ENCODE measurements around the gene RNASE8.

The RNASE8 gene

GRCh38 chr14:21053184-21054122 lies 4.2 kb upstream of the RNASE8 start:
- no peak for DNase-seq (ENCODE audit: low spot score)

DNA sequence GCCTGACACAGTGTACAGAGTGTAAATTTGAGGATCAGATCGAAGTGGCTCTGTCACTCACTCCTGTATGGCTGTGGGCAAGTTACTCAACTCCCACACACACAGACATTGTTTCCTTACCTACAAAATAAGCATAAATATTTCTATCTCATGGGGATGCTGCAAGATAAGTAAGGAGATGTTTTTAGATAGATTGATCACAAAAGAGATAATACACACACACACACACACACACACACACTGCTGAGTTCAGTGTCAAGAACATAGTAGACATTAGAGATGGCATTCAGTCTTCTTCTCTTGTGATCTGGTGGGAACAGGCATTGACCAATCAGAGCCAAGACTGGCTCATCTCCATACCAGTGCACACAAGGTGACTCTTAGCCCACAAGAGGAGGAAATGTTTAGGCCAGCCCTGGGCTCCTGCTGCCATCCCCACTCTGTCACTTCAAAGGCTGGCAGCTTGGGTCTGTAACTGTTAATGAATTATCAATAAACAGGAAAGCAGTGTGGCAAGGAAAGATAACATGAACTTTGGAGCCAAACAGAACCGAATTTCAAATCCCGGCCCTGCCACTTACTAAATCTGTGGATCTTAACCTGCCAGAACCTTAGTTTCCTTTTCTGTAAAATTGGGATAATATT lies 3.4 kb upstream of the RNASE8 start:
- peak; percentile 26 for DNase-seq (ENCODE audit: low spot score)

DNA sequence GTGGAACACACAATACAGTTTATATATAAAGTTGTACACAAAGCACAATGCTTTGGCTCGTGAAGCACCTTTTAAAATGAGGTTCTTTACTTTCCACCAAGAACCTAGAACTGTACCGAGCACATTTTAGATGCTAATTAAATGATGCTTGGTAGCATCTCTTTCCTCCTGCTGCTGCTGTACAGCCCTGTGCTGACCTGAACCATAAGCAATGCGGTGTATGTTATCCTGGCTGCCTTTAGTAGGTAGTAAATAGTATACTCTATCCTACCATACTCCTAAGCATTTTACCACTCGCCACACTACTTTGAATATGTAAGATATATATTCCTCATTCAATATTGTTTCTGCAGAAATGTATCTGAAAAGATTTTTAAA lies 2.9 kb upstream of the RNASE8 start:
- DNase-seq (ENCODE audit: low spot score): no peak

GRCh38 chr14:21055432-21056117 lies 2.0 kb upstream of the RNASE8 start:
- no peak for DNase-seq (ENCODE audit: low spot score)

- no peak for DNase-seq (ENCODE audit: low spot score)
Observed at GRCh38 chr14:21056520-21057163, 980 bp upstream of the RNASE8 start.

GRCh38 chr14:21058903-21059302 lies 1.3 kb downstream of the RNASE8 start:
- DNase-seq (ENCODE audit: low spot score): no peak

- DNase-seq (ENCODE audit: low spot score): no peak
Observed at GRCh38 chr14:21059842-21060613, 2.4 kb downstream of the RNASE8 start.

- DNase-seq (ENCODE audit: low spot score): no peak
Observed at GRCh38 chr14:21060614-21061346, 3.2 kb downstream of the RNASE8 start.

DNA sequence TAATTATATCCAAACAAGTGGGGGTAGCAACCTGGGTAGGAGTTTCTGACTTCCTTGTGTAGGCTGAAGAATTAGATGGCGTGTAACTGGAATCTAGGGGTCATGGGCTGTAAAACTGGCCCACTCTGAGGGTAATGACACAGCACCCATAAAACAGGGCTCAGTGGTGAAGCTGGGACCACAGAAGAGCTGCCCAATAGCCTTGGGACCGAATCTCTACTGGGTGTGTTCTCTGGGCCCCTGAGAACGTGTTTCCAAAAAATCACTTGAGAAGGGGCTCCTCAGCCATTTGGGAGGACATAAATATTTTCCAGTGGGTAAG lies 3.7 kb downstream of the RNASE8 start:
- no peak for DNase-seq (ENCODE audit: low spot score)

GRCh38 chr14:21063479-21063878 lies 5.9 kb downstream of the RNASE8 start:
- DNase-seq (ENCODE audit: low spot score): no peak

DNA sequence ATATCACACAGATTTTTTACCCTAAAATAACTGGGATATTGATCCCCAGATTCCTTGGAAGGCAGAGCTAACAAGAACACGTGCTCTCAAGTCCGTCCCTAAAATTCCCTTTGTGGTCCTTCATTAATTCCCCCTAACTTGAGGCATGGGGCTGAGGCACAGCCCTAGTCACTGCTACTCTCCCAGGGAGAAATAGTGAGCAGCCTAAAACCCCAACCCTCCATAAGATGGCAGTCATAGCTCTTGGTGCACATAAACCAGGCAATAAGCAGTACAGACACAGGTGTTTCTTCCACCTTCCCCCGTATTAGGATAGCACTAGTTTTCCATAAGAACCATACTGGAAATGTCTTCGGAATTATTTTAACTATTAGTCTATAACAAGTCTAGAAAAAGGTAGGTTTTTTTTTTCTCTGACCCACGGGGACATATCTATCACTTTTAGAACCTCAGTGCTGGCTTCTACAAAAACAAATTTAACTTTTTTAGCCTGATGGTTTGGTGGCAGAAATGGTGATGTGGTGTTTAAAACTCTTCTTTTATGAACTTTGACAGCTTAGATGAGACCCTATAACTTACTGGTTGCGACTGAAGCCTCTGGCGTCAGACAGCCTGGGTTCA lies 9.4 kb downstream of the RNASE8 start:
- peak; percentile 45 for DNase-seq (ENCODE audit: low spot score)

GRCh38 chr14:21068521-21069387 lies 11.1 kb downstream of the RNASE8 start:
- peak; percentile 59 for DNase-seq (ENCODE audit: low spot score)

DNA sequence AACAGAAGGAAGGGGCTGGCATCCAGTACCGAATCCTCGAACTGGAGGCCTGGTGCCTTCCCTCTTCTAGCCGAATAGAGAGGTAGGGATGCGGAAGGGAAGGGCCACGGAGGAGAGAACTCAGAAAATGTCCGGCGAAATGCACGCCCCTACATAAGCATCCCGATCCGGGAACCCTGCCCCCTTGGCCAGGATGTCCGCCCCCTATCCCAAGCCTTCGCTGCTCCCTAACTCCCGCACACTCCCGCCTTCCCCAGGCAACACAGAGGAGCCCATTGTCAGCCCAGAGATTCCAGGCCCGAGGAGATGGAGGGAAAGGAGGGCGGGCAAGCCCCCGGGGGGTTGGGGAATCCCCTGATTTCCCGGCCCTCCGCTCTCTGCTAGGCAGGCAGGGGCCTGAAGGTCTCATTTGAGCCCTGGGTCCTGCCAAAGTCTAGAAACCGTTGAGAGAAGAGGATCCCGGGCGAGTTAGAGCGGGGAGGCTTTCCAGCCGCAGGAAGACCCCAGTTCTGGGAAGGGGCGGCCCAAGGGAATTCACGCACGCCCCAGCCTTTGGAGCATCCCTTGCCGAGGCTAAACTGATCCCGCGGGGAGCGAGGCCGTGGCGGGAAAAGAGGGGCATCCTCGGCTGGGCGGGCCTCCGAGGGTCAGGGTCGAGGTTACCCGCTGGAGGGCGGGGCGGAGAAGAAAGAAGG lies 11.9 kb downstream of the RNASE8 start:
- DNase-seq (ENCODE audit: low spot score): peak; percentile 16

- DNase-seq (ENCODE audit: low spot score): peak; percentile 26
Observed at GRCh38 chr14:21070083-21070609, 12.5 kb downstream of the RNASE8 start, which contains the start of gene ARHGEF40. TSS of gene ARHGEF40 (plus strand) at chr14:21070304. CDS start at chr14:21070397, 93 bp downstream.

DNA sequence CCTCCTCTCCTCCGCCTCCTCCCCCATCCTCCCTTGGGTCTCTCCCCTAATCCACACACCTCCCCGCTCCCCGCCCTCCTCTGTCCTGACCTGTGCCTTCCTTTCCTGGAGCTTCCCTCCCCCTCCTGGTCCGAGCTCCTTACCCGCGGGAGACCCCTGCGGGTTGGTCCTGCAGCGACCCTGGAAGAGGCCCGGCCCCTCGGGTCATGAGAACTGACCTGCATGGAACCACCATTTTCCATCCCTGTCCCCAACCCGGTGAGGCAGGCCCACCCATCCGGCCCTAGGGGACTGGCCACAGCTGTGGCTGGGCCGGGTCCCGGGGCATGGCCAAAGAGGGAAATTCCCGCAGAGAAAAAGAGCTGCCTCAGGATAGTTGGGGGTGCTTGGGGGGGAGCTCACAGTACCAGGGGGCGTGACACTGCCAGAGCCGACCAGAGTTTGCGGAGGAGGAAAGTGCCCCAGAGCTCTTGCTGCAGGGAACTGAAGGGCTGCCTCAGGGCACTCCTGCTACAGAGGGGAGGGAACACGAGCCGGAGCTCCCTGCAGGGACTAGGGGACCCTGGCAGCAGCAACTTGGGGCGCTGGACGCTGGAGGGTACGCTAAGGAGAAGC lies 13.1 kb downstream of the RNASE8 start:
- DNase-seq (ENCODE audit: low spot score): peak; percentile 26

DNA sequence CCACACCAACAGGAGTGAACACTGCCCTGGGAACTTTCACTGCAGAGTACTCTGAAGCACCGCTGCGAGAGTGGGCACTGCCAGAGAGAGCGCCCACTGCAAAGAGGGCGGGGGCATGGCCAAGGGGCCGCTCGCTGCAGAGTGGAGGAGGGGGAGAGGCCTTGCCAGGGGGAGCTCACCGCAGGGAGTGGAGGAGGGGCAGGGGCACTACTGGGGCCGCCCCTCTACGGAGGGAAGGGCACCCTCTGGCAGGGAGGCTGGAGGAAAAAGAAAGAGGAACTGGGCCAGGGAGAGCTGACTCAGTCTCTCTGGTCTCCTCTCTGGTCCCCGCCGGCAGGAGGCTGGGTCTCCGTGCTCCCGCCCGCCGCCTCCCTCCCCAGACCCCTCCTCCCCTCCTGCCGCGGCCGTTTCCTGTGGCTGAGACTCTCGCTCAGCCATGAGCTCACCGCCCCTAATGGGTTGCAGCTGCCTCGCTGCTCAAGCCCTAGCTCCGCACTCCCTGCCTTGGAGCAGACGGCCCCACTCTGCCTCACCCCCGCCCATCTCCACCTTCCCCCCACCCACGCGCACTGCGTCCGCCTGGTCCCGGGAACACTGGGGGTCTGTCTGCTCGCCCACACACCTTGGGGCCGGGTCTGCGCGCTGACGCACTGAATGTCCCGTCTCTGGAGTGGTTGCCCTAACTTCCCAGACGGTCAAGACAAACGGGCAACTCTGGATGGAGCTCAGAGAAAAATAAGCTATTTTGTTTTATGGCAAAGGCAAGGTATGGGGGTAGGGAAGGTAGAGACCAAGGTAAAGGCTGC lies 13.8 kb downstream of the RNASE8 start:
- peak; percentile 58 for DNase-seq (ENCODE audit: low spot score)

DNA sequence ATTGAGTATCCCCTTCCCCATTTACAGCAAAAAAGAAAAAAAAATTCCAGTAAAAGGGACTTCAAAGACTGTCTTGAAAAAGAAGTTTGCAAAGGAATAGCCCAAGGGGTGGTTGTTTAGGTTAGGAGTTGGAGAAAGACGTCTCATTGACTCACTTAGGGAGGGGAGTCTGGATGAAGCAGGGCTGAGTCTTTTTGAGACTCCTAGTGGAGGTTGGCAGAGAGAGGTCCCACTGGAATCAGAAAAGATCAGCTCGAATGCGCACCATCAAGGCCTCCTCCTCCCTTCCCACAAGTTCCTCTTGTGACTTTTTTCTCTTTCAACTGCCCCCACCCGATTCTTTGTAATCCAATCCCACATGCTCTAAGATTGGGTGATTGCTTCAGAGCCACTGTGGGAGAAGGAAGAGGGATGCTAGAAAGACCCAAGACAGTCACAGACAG lies 14.4 kb downstream of the RNASE8 start:
- no peak for DNase-seq (ENCODE audit: low spot score)
